OCI-LY3 (cell line): ENCODE measurements around the gene DNASE1L3.

Experiments used
- H2AFZ ChIP-seq: fragments of 200-600, 300-600 bp; shearing (Covaris generic); 2 replicates; pipeline ENCODE4 v1.6.0; 2014; ENCODE audit warnings: antibody characterized with exemption, low read depth, low read length
- H3K27ac ChIP-seq: fragments of 200-600, 300-600 bp; sonication (generic); 2 replicates; pipeline ENCODE4 v1.5.1; 2014; ENCODE audit warnings: mild to moderate bottlenecking, low read length, moderate library complexity, mixed read lengths
- H3K27me3 ChIP-seq: fragments of 200-600, 300-600 bp; sonication (generic); 2 replicates; pipeline ENCODE4 v1.6.1; 2014; ENCODE audit warnings: low read depth, low read length, mixed read lengths
- H3K36me3 ChIP-seq: fragments of 200-600, 300-600 bp; sonication (generic); replicated peaks from 2 replicates; pipeline ENCODE3; 2014; ENCODE audit warnings: low read depth, low read length, mixed read lengths
- H3K4me1 ChIP-seq: fragments of 300-600, 200-600 bp; sonication (generic); 2 replicates; pipeline ENCODE4 v1.6.1; 2014; ENCODE audit warnings: low read length, mixed read lengths
- H3K4me2 ChIP-seq: fragments of 200-600, 300-600 bp; sonication (generic); 2 replicates; pipeline ENCODE4 v1.6.1; 2014; ENCODE audit warnings: low read length, mixed read lengths
- H3K4me3 ChIP-seq: fragments of 300-600, 200-600 bp; sonication (generic); 2 replicates; pipeline ENCODE4 v1.5.1; 2014; ENCODE audit warnings: antibody characterized with exemption, mild to moderate bottlenecking, low read length, moderate library complexity
- H3K79me2 ChIP-seq: fragments of 300-600, 200-600 bp; shearing (Covaris generic); 2 replicates; pipeline ENCODE4 v1.6.1; 2014; ENCODE audit warnings: mild to moderate bottlenecking, low read length, mixed read lengths
- H3K9ac ChIP-seq: fragments of 300-600, 200-600 bp; shearing (Covaris generic); 2 replicates; pipeline ENCODE4 v1.6.0; 2014; ENCODE audit warnings: mild to moderate bottlenecking, low read length, moderate library complexity
- H3K9me3 ChIP-seq: fragments of 200-600, 300-600 bp; shearing (Covaris generic); 2 replicates; pipeline ENCODE4 v1.6.1; 2014; ENCODE audit warnings: low read length, mixed read lengths; ENCODE audit not compliant: insufficient read depth
- H4K20me1 ChIP-seq: fragments of 200-600, 300-600 bp; sonication (generic); 2 replicates; pipeline ENCODE4 v1.6.1; 2016; ENCODE audit warnings: low read length, mixed read lengths; ENCODE audit not compliant: insufficient read depth
- CTCF ChIP-seq: fragments of 200-600, 300-600 bp; sonication (generic); IDR thresholded peaks from 2 replicates; pipeline ENCODE4 v1.5.1; 2014; ENCODE audit warnings: antibody characterized with exemption, low read length, low read depth
- EZH2phosphoT487 ChIP-seq: fragments of 200-600 bp; shearing (Covaris generic); IDR thresholded peaks from 2 replicates; pipeline ENCODE4 v1.6.1; 2018; ENCODE audit warnings: antibody characterized with exemption, mixed run types, low read depth

DNASE1L3 gene

GRCh38 chr3:58184309-58184981 lies 26.3 kb downstream of the DNASE1L3 start:
- H3K27me3 ChIP-seq = no peaks in the 10 kb centered on the region
- no peaks in the 10 kb centered on the region for H3K36me3 ChIP-seq
- H3K79me2 ChIP-seq = no peaks in the 10 kb centered on the region
- H3K27ac ChIP-seq = no peak overlapping the region
- TF ChIP-seq EZH2phosphoT487 = no peak
- TF ChIP-seq CTCF = no peak
- no peak overlapping the region for H3K4me2 ChIP-seq
- peaks cover 6% of the 10 kb centered on the region; the same call in 1 of the 2 replicates for H3K4me1 ChIP-seq
- no peak overlapping the region for H3K9ac ChIP-seq
- no peaks in the 10 kb centered on the region for H4K20me1 ChIP-seq
- no peak overlapping the region for H3K4me3 ChIP-seq
- H2AFZ ChIP-seq = no peak overlapping the region; the same call in 1 of the 2 replicates
- H3K9me3 ChIP-seq = no peaks in the 10 kb centered on the region

DNA sequence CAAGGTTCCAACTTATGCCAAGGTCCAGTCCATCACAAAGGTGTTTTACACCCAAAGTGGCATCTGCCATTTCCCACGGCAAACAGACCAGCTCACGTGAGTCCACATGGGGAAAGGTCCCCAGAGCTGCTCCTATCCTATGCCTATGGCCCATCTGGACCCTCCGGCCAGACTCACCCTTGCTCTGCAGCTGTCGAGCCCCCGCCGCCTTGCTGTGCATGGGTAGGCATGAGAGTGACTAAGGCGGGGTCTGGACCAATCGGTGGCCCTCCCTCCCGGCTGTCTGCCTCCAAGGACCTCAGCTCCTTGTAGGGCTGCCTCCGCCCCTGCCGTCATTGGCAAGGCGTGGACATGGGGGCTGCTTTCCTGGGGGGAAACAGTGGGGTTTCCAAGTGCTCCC lies 26.9 kb downstream of the DNASE1L3 start:
- Histone ChIP-seq H3K79me2 (no peaks in the 10 kb centered on the region), H2AFZ (no peak overlapping the region), H3K27me3 (no peaks in the 10 kb centered on the region), H3K9ac (no peak overlapping the region), H3K4me3 (no peak overlapping the region), H3K4me1 (peaks cover 12% of the 10 kb centered on the region), H3K27ac (no peak overlapping the region), H3K4me2 (no peak overlapping the region), H3K36me3 (no peaks in the 10 kb centered on the region), H4K20me1 (no peaks in the 10 kb centered on the region), H3K9me3 (no peaks in the 10 kb centered on the region)
- TF ChIP-seq CTCF (no peak), EZH2phosphoT487 (no peak)

GRCh38 chr3:58183221-58183620 lies 27.6 kb downstream of the DNASE1L3 start:
- Histone ChIP-seq H3K27me3 (no peaks in the 10 kb centered on the region), H4K20me1 (no peaks in the 10 kb centered on the region), H3K4me1 (peaks cover 19% of the 10 kb centered on the region), H2AFZ (no peak overlapping the region), H3K9me3 (no peaks in the 10 kb centered on the region), H3K79me2 (no peaks in the 10 kb centered on the region), H3K9ac (no peak overlapping the region), H3K4me3 (no peak overlapping the region), H3K27ac (no peak overlapping the region), H3K4me2 (no peak overlapping the region), H3K36me3 (no peaks in the 10 kb centered on the region)
- TF ChIP-seq EZH2phosphoT487 (no peak), CTCF (no peak)

- Histone ChIP-seq H2AFZ (no peak overlapping the region), H3K9me3 (no peaks in the 10 kb centered on the region), H3K27me3 (no peaks in the 10 kb centered on the region), H4K20me1 (no peaks in the 10 kb centered on the region), H3K4me1 (peaks cover 21% of the 10 kb centered on the region), H3K36me3 (no peaks in the 10 kb centered on the region), H3K79me2 (no peaks in the 10 kb centered on the region), H3K9ac (no peak overlapping the region), H3K27ac (no peak overlapping the region), H3K4me2 (no peak overlapping the region), H3K4me3 (no peak overlapping the region)
- TF ChIP-seq EZH2phosphoT487 = no peak
- no peak for TF ChIP-seq CTCF
These were observed 29.7 kb downstream of the DNASE1L3 start for GRCh38 chr3:58180940-58181587.
